Esophagus squamous epithelium (tissue), 4 donors: ENCODE results near the gene HSF2BP.
"Not testable (repeated sequence)": the region's sequence is repeated elsewhere in the genome, so short reads cannot be mapped to it uniquely, and the experiment has no call there.

Experiments used
- POLR2A ChIP-seq, 4 donors: fragments of 450-650 bp; IDR thresholded peaks; one replicate each; pipeline ENCODE4 v1.6.1; 2017; ENCODE audit warnings: antibody characterized with exemption in 4 of 4, mild to moderate bottlenecking in 4 of 4, moderate library complexity in 3 of 4
- TF ChIP-seq, protein P1 (sequence below), 6 experiments: fragments of 450-650 bp in 4 of 6; fragments of 200-600 bp in 2 of 6; sonication (generic) in 2 of 6; IDR thresholded peaks; one replicate each; pipeline ENCODE4 v1.5.1; 2016 to 2019; ENCODE audit warnings: antibody characterized with exemption in 6 of 6, mild to moderate bottlenecking in 4 of 6, moderate library complexity in 4 of 6

DNA sequence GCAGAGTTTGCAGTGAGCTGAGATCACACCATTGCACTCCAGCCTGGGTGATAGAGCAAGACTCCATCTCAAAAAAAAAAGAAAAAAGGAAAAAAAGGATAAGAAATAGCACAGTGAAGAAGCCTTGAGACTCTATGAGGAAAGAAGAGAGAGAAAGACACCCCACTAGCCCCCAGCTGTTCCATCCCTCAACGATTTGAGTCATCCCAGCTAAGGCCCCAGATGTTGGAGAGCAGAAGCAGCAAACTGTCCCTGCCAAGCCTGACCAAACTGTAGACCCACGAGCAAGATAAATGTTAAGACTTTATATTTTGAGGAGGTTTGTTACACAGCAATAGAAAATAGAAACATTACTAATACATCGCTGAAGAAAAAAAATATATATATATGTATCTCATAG lies 42.4 kb downstream of the HSF2BP start:
- TF ChIP-seq, protein P1, sequence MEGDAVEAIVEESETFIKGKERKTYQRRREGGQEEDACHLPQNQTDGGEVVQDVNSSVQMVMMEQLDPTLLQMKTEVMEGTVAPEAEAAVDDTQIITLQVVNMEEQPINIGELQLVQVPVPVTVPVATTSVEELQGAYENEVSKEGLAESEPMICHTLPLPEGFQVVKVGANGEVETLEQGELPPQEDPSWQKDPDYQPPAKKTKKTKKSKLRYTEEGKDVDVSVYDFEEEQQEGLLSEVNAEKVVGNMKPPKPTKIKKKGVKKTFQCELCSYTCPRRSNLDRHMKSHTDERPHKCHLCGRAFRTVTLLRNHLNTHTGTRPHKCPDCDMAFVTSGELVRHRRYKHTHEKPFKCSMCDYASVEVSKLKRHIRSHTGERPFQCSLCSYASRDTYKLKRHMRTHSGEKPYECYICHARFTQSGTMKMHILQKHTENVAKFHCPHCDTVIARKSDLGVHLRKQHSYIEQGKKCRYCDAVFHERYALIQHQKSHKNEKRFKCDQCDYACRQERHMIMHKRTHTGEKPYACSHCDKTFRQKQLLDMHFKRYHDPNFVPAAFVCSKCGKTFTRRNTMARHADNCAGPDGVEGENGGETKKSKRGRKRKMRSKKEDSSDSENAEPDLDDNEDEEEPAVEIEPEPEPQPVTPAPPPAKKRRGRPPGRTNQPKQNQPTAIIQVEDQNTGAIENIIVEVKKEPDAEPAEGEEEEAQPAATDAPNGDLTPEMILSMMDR (IDR thresholded peaks at IDR 0.05): not testable (repeated sequence)
- not testable (repeated sequence) for TF ChIP-seq POLR2A (IDR thresholded peaks at IDR 0.05)
